CD4-positive, alpha-beta T cell treated with Interleukin-6 at 100 ng/mL for 8 hours (primary cell): ENCODE results near the gene SUGP1.

Source experiments
- DNase-seq: peaks from one replicate; pipeline ENCODE4 v3.0.0-alpha.2; 2020; ENCODE audit warnings: mixed read lengths, low spot score

Gene SUGP1

GRCh38 chr19:19300613-19301012, 19.7 kb downstream of the SUGP1 start:
- no peak for DNase-seq

- DNase-seq: no peak
These were observed 22.6 kb downstream of the SUGP1 start for GRCh38 chr19:19297759-19298158.

GRCh38 chr19:19296953-19297689, 23.2 kb downstream of the SUGP1 start:
- no peak for DNase-seq

- DNase-seq: no peak
These were observed 25.4 kb downstream of the SUGP1 start for GRCh38 chr19:19294914-19295313.

- DNase-seq: no peak
These were observed 27.7 kb downstream of the SUGP1 start for GRCh38 chr19:19292607-19293006.

- DNase-seq: no peak
These were observed 34.6 kb downstream of the SUGP1 start for GRCh38 chr19:19285686-19286085.

GRCh38 chr19:19280561-19280960, 39.7 kb downstream of the SUGP1 start:
- DNase-seq: no peak

GRCh38 chr19:19279853-19280252, 40.5 kb downstream of the SUGP1 start:
- no peak for DNase-seq

GRCh38 chr19:19279062-19279612, 41.2 kb downstream of the SUGP1 start:
- no peak for DNase-seq

GRCh38 chr19:19278315-19278714, 42.0 kb downstream of the SUGP1 start:
- DNase-seq: no peak

- DNase-seq: no peak
These were observed 43.5 kb downstream of the SUGP1 start for GRCh38 chr19:19276851-19277250.

GRCh38 chr19:19276386-19276785, 43.9 kb downstream of the SUGP1 start:
- no peak for DNase-seq

- DNase-seq: no peak
These were observed 45.4 kb downstream of the SUGP1 start for GRCh38 chr19:19274716-19275565.

GRCh38 chr19:19274146-19274545, 46.2 kb downstream of the SUGP1 start:
- DNase-seq: no peak

- no peak for DNase-seq
These were observed 48.3 kb downstream of the SUGP1 start for GRCh38 chr19:19271828-19272599.

GRCh38 chr19:19270749-19271571, 49.3 kb downstream of the SUGP1 start:
- DNase-seq: no peak

GRCh38 chr19:19269952-19270694, 50.2 kb downstream of the SUGP1 start:
- no peak for DNase-seq

GRCh38 chr19:19268453-19269385, 51.6 kb downstream of the SUGP1 start:
- no peak for DNase-seq

- DNase-seq: no peak
These were observed 53.0 kb downstream of the SUGP1 start for GRCh38 chr19:19267305-19267704.
